PFSK-1 (cell line): ENCODE results near the gene PTPRT.

Source experiments
- FOXP2 ChIP-seq: optimal IDR thresholded peaks from 2 replicates; pipeline ENCODE3; 2011; ENCODE audit warnings: borderline replicate concordance, control low read depth, inconsistent platforms; ENCODE audit not compliant: insufficient read depth; ENCODE audit errors: extremely low read length, extremely low read depth
- POLR2AphosphoS5 ChIP-seq: IDR thresholded peaks from 2 replicates; pipeline ENCODE4 v1.6.1; 2012; ENCODE audit warnings: low read depth, mild to moderate bottlenecking, control low read depth, low read length, moderate library complexity
- TAF1 ChIP-seq: IDR thresholded peaks from 2 replicates; pipeline ENCODE4 v1.6.1; 2012; ENCODE audit warnings: low read length, control low read depth, borderline replicate concordance; ENCODE audit not compliant: insufficient read depth
- TF ChIP-seq, protein P1 (sequence below), 2 experiments: IDR thresholded peaks; 2 replicates each; pipeline versions ENCODE4 v1.6.1 to v1.8.0; 2011 to 2012; ENCODE audit warnings: low read depth in 2 of 2, low read length in 2 of 2, control low read depth in 1 of 2, inconsistent platforms in 1 of 2, mild to moderate bottlenecking in 1 of 2, moderate library complexity in 1 of 2; ENCODE audit not compliant: insufficient read depth in 1 of 2

DNA sequence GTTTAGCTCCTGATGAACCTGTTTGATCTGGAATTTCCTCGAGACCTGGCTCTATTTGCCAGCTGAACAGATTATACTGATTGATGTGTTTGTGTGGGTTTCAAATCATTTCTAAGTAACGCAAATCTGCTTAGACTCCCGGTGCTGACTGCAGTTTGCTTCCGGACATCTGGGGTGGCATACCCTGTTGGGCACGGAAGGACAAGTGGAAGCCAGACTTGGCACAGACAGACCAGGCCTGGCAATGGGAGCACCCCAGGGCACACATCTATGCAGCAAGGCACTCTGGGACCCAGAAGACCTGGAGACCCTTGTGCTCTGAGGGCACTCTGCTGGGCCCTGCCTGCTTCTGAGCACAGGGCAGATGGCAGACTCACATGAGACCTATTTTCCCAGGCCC is 1137.8 kb downstream of the PTPRT start:
- TF ChIP-seq POLR2AphosphoS5 (no peak), TAF1 (no peak), FOXP2 (no peak)
- TF ChIP-seq, protein P1, sequence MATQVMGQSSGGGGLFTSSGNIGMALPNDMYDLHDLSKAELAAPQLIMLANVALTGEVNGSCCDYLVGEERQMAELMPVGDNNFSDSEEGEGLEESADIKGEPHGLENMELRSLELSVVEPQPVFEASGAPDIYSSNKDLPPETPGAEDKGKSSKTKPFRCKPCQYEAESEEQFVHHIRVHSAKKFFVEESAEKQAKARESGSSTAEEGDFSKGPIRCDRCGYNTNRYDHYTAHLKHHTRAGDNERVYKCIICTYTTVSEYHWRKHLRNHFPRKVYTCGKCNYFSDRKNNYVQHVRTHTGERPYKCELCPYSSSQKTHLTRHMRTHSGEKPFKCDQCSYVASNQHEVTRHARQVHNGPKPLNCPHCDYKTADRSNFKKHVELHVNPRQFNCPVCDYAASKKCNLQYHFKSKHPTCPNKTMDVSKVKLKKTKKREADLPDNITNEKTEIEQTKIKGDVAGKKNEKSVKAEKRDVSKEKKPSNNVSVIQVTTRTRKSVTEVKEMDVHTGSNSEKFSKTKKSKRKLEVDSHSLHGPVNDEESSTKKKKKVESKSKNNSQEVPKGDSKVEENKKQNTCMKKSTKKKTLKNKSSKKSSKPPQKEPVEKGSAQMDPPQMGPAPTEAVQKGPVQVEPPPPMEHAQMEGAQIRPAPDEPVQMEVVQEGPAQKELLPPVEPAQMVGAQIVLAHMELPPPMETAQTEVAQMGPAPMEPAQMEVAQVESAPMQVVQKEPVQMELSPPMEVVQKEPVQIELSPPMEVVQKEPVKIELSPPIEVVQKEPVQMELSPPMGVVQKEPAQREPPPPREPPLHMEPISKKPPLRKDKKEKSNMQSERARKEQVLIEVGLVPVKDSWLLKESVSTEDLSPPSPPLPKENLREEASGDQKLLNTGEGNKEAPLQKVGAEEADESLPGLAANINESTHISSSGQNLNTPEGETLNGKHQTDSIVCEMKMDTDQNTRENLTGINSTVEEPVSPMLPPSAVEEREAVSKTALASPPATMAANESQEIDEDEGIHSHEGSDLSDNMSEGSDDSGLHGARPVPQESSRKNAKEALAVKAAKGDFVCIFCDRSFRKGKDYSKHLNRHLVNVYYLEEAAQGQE (IDR thresholded peaks at IDR 0.05; ENCODE audit: insufficient read depth in 1 of 2, low read depth in 2 of 2, low read length in 2 of 2), result no peak
